HG03064 (cell line): Measurements from ENCODE around the gene PLPP6.

Experiments
- ATAC-seq: cut with Tn5 transposase; IDR thresholded peaks from one replicate; pipeline ENCODE4 v1.9.1; 2021; ENCODE audit warnings: low read depth; ENCODE audit not compliant: unreplicated experiment

Gene PLPP6

GRCh38 chr9:4690144-4690543 lies 28.1 kb downstream of the PLPP6 start:
- ATAC-seq: peak; percentile 59

- ATAC-seq: no peak
Observed at GRCh38 chr9:4691795-4692194, 29.7 kb downstream of the PLPP6 start.

GRCh38 chr9:4700091-4700490 lies 38.0 kb downstream of the PLPP6 start:
- ATAC-seq: no peak

GRCh38 chr9:4700932-4701331 lies 38.8 kb downstream of the PLPP6 start:
- ATAC-seq: no peak

- ATAC-seq: no peak
Observed at GRCh38 chr9:4701526-4701925, 39.4 kb downstream of the PLPP6 start.

- ATAC-seq: no peak
Observed at GRCh38 chr9:4704129-4704528, 42.0 kb downstream of the PLPP6 start.

- no peak for ATAC-seq
Observed at GRCh38 chr9:4706021-4706420, 43.9 kb downstream of the PLPP6 start.

GRCh38 chr9:4706971-4707622 lies 45.0 kb downstream of the PLPP6 start:
- ATAC-seq: no peak

- ATAC-seq: no peak
Observed at GRCh38 chr9:4709380-4709779, 47.3 kb downstream of the PLPP6 start.

GRCh38 chr9:4713849-4714248 lies 51.8 kb downstream of the PLPP6 start:
- no peak for ATAC-seq

GRCh38 chr9:4714266-4715016 lies 52.3 kb downstream of the PLPP6 start:
- ATAC-seq: no peak
